DOHH2 (cell line): ENCODE measurements around the gene ATP2B2.

Source experiments
- H3F3A ChIP-seq: fragments of 200-600 bp; sonication (generic), shearing (Covaris generic); 2 replicates; pipeline ENCODE4 v1.6.0; 2016; ENCODE audit warnings: antibody characterized with exemption, mild to moderate bottlenecking; ENCODE audit not compliant: control insufficient read depth, insufficient read depth
- H3K27ac ChIP-seq: fragments of 200-600 bp; sonication (generic); 2 replicates; pipeline ENCODE4 v1.5.1; 2014; ENCODE audit warnings: low read depth, mild to moderate bottlenecking, low read length, moderate library complexity
- H3K27me3 ChIP-seq: fragments of 200-600 bp; sonication (generic); 2 replicates; pipeline ENCODE4 v1.6.1; 2014; ENCODE audit warnings: mild to moderate bottlenecking, low read length, mixed read lengths; ENCODE audit not compliant: control insufficient read depth
- H3K36me3 ChIP-seq: fragments of 200-600 bp; sonication (generic); 2 replicates; pipeline ENCODE4 v1.6.1; 2014; ENCODE audit warnings: mild to moderate bottlenecking, low read length, moderate library complexity, mixed read lengths; ENCODE audit not compliant: control insufficient read depth
- H3K4me1 ChIP-seq: fragments of 200-600 bp; sonication (generic); 2 replicates; pipeline ENCODE4 v1.6.1; 2014; ENCODE audit warnings: mild to moderate bottlenecking, low read length, mixed read lengths; ENCODE audit not compliant: control insufficient read depth
- H3K4me2 ChIP-seq: fragments of 200-600 bp; sonication (generic); 2 replicates; pipeline ENCODE4 v1.6.0; 2014; ENCODE audit warnings: mild to moderate bottlenecking, low read length, moderate library complexity
- H3K4me3 ChIP-seq: fragments of 200-600 bp; sonication (generic); 2 replicates; pipeline ENCODE4 v1.5.1; 2014; ENCODE audit warnings: mild to moderate bottlenecking, low read length, mixed read lengths
- H3K79me2 ChIP-seq: fragments of 200-600 bp; sonication (generic); 2 replicates; pipeline ENCODE4 v1.6.1; 2014; ENCODE audit warnings: mild to moderate bottlenecking, low read length, mixed read lengths; ENCODE audit not compliant: control insufficient read depth
- H3K9me2 ChIP-seq: fragments of 200-600 bp; sonication (generic); replicated peaks from 2 replicates; pipeline ENCODE4 v1.6.1; 2014; ENCODE audit warnings: mild to moderate bottlenecking, low read length, mixed read lengths; ENCODE audit not compliant: control insufficient read depth
- H3K9me3 ChIP-seq: fragments of 200-600 bp; sonication (generic); 2 replicates; pipeline ENCODE4 v1.6.1; 2014; ENCODE audit warnings: antibody characterized with exemption, low read length, mixed read lengths; ENCODE audit not compliant: control insufficient read depth, insufficient read depth
- H4K20me1 ChIP-seq: fragments of 200-600 bp; sonication (generic); 2 replicates; pipeline ENCODE4 v1.6.0; 2014; ENCODE audit warnings: low read depth, mild to moderate bottlenecking, antibody characterized with exemption, low read length, moderate library complexity; ENCODE audit not compliant: control insufficient read depth, insufficient read depth
- EZH2phosphoT487 ChIP-seq: fragments of 200-600 bp; sonication (generic); IDR thresholded peaks from 2 replicates; pipeline ENCODE4 v1.6.1; 2017; ENCODE audit warnings: borderline replicate concordance, mild to moderate bottlenecking, antibody characterized with exemption, low read length, moderate library complexity, mixed read lengths
- TF ChIP-seq, protein P1 (sequence below): fragments of 200-600 bp; sonication (generic); IDR thresholded peaks from one replicate; pipeline ENCODE4 v1.5.1; 2014; ENCODE audit warnings: antibody characterized with exemption, mild to moderate bottlenecking, low read depth, low read length; ENCODE audit not compliant: poor library complexity, severe bottlenecking

Gene ATP2B2

DNA sequence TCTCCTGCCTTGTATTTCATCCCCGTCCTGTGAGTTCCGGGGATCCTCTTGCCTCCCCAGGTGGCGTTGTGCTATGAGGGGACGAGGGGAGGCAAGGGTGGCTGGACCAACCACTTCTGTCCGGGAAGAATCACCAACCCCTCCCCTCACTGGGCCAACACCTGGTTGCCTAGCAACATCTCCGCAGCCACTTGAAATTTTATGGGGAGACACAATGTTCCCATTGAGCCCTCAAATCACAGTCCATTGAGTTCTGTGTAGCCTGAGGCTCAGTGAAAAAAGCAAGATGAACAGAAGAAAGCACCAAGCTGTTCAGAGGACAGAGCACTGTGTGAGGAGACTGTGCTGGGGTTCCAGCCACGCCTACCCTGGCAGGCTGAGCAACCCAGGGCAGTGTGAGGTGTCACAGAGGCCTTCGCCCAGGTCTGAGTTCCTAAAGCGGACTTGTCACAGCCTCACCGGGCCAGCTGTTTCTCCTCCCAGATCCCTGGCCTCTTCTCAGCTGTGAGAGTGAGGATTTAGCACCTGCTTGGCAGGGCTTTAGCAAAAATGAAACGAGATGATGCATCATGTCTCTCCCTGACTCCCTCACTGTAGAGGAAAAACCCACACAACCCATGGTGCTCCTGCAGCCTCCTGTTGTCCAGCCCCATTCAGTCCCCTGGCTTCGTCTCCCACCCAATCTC is 76.8 kb downstream of the ATP2B2 start:
- H3K4me3 ChIP-seq, result no peak overlapping the region
- no peaks in the 10 kb centered on the region for H3K36me3 ChIP-seq
- peaks cover 11% of the 10 kb centered on the region for H3K27me3 ChIP-seq
- H3F3A ChIP-seq, result no peaks in the 10 kb centered on the region
- H3K9me3 ChIP-seq, result no peaks in the 10 kb centered on the region
- no peak for TF ChIP-seq EZH2phosphoT487
- TF ChIP-seq, protein P1, sequence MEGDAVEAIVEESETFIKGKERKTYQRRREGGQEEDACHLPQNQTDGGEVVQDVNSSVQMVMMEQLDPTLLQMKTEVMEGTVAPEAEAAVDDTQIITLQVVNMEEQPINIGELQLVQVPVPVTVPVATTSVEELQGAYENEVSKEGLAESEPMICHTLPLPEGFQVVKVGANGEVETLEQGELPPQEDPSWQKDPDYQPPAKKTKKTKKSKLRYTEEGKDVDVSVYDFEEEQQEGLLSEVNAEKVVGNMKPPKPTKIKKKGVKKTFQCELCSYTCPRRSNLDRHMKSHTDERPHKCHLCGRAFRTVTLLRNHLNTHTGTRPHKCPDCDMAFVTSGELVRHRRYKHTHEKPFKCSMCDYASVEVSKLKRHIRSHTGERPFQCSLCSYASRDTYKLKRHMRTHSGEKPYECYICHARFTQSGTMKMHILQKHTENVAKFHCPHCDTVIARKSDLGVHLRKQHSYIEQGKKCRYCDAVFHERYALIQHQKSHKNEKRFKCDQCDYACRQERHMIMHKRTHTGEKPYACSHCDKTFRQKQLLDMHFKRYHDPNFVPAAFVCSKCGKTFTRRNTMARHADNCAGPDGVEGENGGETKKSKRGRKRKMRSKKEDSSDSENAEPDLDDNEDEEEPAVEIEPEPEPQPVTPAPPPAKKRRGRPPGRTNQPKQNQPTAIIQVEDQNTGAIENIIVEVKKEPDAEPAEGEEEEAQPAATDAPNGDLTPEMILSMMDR, result no peak
- no peaks in the 10 kb centered on the region for H3K4me1 ChIP-seq
- H3K4me2 ChIP-seq, result no peak overlapping the region
- H3K27ac ChIP-seq, result no peak overlapping the region
- no peaks in the 10 kb centered on the region for H3K79me2 ChIP-seq
- H4K20me1 ChIP-seq, result no peaks in the 10 kb centered on the region
- H3K9me2 ChIP-seq, result no peaks in the 10 kb centered on the region

DNA sequence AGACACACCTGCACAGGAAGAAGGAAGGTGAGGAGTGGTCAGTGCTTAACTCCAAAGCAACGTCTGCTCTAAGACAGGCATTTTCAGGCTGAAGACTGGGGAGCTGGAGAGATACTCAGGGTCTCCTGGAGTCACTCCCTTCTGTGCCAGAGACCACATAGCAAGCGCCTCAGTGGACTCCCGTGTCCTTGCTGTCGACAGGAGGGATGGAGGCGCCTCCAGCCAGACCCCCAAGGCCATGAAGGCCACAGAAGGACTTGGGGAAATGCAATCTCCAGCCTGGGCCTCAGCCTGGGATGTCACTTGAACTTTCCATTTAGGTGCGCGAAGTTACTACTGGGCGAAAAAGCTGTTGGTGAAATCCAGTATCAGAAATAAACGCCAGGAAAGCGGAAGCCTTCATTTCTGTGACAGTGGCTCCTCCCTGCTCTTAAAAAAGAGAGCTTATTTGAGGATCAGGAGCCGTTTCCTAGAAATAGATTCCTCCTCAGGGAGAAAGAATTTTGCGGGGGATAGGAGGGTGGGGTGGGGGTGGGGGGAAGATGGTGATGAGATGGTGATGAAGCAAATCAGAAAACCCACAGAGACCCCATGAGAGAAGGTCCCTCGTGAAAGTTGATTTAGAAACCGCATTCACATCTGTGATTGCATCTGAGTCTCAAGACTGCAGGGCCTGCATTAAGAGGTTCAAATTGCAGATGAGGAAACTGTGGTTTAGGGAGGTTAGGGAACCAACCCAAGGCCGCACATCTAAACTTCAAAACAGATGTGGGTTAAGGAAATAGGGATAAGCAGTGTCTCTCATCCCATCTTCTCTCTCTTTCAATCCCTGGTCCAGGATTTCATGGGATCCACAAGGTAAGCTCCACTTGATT is 78.8 kb downstream of the ATP2B2 start:
- Histone ChIP-seq H3K9me2 (no peaks in the 10 kb centered on the region), H3K4me3 (no peak overlapping the region), H3K79me2 (no peaks in the 10 kb centered on the region), H3K9me3 (no peaks in the 10 kb centered on the region), H3K4me2 (no peak overlapping the region), H3K4me1 (no peaks in the 10 kb centered on the region), H3K36me3 (no peaks in the 10 kb centered on the region), H3F3A (no peaks in the 10 kb centered on the region), H3K27me3 (peaks cover 14% of the 10 kb centered on the region), H3K27ac (no peak overlapping the region), H4K20me1 (no peaks in the 10 kb centered on the region)
- no peak for TF ChIP-seq EZH2phosphoT487
- TF ChIP-seq, protein P1, result no peak

DNA sequence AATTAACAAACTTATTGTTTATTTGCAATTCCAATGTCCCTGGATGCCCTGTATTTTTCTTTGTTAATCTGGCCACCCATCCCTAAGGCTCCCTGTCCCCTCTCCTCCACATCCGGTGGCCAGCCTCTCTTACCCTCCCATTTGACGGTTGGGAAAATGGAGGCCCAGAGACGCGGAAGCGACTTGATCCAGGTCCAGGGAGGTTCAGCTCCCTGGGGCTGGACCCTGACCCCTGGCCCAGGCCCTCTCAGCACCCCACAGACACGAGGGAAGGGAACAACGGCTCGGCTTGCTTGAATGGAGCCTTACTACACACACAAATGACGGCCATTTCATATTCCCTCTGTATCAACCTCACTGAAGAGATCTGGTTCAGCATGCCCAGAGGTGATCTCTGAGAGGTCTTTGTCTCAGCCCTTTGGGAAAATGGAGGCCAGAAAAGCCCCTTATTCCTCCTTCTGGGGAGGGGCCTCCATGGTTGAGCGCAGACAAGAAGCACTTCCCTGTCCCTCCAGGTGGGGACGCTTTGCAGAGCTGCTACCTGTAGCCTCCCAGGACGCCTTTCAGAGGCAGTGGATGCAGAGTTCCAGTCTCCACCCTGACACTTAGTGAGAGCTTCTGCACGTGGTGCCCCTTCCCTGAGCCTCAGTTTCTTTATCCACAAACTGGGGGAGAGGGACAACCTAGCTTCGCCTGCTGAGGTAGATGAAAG is 82.1 kb downstream of the ATP2B2 start:
- TF ChIP-seq EZH2phosphoT487, result no peak
- TF ChIP-seq, protein P1, result no peak
- H3K9me3 ChIP-seq, result no peaks in the 10 kb centered on the region
- H3K4me1 ChIP-seq, result peaks cover 6% of the 10 kb centered on the region; the same call in 1 of the 2 replicates
- H3K27ac ChIP-seq, result no peak overlapping the region
- no peaks in the 10 kb centered on the region for H4K20me1 ChIP-seq
- no peaks in the 10 kb centered on the region for H3K79me2 ChIP-seq
- no peaks in the 10 kb centered on the region for H3K9me2 ChIP-seq
- no peak overlapping the region for H3K4me3 ChIP-seq
- H3F3A ChIP-seq, result no peaks in the 10 kb centered on the region
- peaks cover 11% of the 10 kb centered on the region for H3K27me3 ChIP-seq
- no peak overlapping the region for H3K4me2 ChIP-seq
- no peaks in the 10 kb centered on the region for H3K36me3 ChIP-seq
